Hematopoietic multipotent progenitor cell treated with erythropoietin and hydrocortisone succinate and interleukin-3 and kit ligand, for 8 days (in vitro differentiated cells): Measurements from ENCODE around the gene HNRNPC.
"Not testable (repeated sequence)": the region's sequence is repeated elsewhere in the genome, so short reads cannot be mapped to it uniquely, and the experiment has no call there.

Source experiments
- DNase-seq: peaks from one replicate; pipeline ENCODE4 v3.0.0-alpha.2; 2015

The HNRNPC gene

DNA sequence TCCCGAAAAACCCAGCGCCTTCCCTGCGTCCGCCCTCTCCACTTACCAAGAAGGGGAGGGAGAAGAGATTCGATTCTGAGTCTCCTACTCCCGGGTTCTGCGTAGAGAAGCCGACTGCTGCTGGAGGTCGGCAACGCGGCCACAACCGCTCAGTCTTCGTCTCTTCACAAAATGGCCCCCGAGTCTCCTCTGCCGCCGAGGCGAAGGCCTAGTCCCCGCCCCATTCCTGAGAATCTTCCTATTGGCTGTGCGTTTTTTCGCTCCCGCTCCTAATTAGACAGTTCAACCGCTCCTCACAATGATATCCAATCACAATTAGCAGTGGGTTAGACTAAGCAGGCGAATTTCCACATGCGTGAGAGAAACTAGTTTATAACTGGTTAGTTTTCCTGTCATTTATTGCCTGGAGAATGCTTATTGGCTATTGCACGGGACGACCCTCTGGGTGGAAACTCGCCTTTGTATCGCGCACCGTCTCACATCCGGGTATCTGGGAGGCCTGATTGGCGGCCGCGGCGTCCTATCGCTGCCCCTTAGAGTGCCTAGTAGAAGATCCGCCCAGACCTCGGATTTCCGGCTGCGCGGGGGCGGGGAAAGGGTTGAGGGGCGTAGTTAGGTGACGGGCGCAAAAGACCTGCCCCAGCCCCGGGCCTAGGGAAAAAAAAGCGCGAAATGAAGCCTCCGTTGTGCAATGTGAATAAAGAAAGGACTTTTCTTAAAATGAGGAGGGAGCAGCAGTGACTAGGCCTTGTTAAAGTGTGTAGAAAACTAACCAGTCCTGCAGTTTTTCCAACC is at the start of gene HNRNPC:
Gene HNRNPC, minus strand, starts transcription at position 191 of the 795 bp plus-strand sequence. CDS start 35,249 bp downstream, outside the sequence.
- peak; percentile 100 for DNase-seq

GRCh38 chr14:21317398-21317797 is 48.2 kb upstream of the HNRNPC start:
- peak; percentile 23 for DNase-seq

GRCh38 chr14:21313512-21313911 is 44.3 kb upstream of the HNRNPC start:
- no peak for DNase-seq

GRCh38 chr14:21311614-21312013 is 42.4 kb upstream of the HNRNPC start:
- no peak for DNase-seq

DNA sequence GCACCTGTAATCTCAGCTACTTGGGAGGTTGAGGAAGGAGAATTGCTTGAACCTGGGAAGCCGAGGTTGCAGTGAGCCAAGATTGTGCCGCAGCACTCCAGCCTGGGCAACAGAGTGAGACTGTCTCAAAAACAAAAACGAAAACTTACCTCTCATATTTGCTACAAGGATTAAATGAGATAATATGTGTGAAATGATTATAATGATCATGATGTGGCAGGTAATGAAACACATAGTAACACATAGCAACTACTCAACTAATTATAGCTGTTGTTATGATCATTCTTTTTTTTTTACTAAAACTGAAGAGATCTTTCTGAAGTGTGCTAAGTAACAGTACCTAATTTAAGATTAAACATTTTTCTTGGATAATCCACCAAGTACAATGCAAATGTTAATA is 40.7 kb upstream of the HNRNPC start:
- no peak for DNase-seq

- no peak for DNase-seq
Observed at GRCh38 chr14:21309238-21309636, 40.0 kb upstream of the HNRNPC start.

- peak; percentile 98 for DNase-seq
Observed at GRCh38 chr14:21308479-21309237, 39.4 kb upstream of the HNRNPC start.

DNA sequence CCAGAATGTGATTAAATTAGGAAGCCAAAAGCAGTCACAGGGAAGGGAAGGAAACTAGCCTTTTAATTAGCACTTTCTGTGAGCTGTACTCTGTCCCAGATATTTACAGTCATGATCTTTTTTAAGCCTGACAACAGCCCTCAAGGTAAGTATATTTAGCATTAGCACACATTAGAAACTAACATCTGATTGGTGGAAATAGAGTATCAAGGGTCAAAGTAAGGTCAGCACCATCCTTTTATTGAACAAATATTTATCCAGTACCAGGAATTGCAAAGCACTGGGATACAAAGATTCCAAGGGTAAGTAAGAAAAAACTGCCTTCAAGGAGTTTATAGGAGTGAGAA is 38.9 kb upstream of the HNRNPC start:
- DNase-seq: no peak

GRCh38 chr14:21307637-21308036 is 38.4 kb upstream of the HNRNPC start:
- DNase-seq: no peak

GRCh38 chr14:21302836-21303140 is 33.5 kb upstream of the HNRNPC start:
- not testable (repeated sequence) for DNase-seq

- no peak for DNase-seq
Observed at GRCh38 chr14:21302013-21302835, 33.0 kb upstream of the HNRNPC start.

DNA sequence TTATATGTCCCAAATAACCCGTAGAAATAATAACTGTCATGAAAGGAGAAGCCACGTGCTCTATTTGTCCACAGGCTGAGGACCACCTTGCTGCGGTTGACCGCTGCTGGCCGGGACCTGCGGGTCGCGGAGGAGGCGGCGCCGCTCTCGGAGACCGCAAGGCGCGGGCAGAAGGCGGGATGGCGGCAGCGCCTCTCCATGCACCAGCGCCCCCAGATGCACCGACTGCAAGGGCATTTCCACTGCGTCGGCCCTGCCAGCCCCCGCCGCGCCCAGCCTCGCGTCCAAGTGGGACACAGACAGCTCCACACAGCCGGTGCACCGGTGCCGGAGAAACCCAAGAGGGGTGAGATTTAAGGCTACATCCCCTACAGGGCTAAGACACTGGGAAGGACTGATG is 31.6 kb upstream of the HNRNPC start:
- peak; percentile 21 for DNase-seq

GRCh38 chr14:21299562-21300130 is 30.4 kb upstream of the HNRNPC start:
- DNase-seq: no peak

GRCh38 chr14:21298358-21298757 is 29.1 kb upstream of the HNRNPC start:
- no peak for DNase-seq

GRCh38 chr14:21294026-21294425 is 24.8 kb upstream of the HNRNPC start:
- DNase-seq: not testable (repeated sequence)

- no peak for DNase-seq
Observed at GRCh38 chr14:21287168-21287567, 17.9 kb upstream of the HNRNPC start.

GRCh38 chr14:21286516-21286915 is 17.3 kb upstream of the HNRNPC start:
- not testable (repeated sequence) for DNase-seq

- DNase-seq: not testable (repeated sequence)
Observed at GRCh38 chr14:21281917-21282316, 12.7 kb upstream of the HNRNPC start.

GRCh38 chr14:21279783-21280182 is 10.5 kb upstream of the HNRNPC start, which contains the start of gene RPGRIP1:
Gene RPGRIP1 (plus strand): TSS chr14:21280083. CDS start chr14:21287977, 7,894 bp downstream.
- DNase-seq: no peak

DNA sequence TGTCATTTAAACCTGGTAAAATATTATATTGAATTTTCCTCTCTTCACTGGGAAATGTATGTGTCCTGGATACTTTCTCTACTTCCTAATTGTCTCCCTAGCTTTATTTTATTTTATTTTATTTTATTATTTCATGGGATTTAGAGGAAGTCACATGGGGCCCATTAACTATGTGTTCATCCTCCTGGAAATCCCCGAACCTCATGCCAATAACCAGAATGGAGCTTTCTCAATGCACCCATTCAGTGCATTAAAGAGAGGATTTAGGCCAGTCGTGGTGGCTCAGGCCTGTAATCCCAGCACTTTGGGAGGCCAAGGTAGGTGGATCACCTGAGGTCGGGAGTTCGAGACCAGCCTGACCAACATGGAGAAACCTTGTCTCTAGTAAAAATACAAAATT is 9.4 kb upstream of the HNRNPC start:
- no peak for DNase-seq

GRCh38 chr14:21275261-21275858 is 6.1 kb upstream of the HNRNPC start:
- no peak for DNase-seq

DNA sequence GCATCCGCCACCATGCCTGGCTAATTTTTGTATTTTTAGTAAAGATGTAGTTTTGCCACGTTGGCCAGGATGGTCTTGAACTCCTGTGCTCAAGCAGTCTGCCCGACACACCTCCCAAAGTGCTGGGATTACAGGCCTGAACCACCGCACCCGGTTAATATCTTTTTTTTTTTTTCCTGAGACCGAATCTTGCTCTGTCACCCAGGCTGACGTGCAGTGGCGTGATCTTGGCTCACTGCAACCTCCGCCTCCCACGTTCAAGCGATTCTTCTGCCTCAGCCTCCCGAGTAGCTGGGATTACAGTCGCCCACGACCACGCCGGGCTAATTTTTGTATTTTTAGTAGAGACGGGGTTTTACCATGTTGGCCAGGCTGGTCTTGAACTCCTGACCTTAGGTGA is 3.4 kb upstream of the HNRNPC start:
- DNase-seq: not testable (repeated sequence)
